Astrocyte (in vitro differentiated cells and primary cell): ENCODE data around the gene MBNL3.

ENCODE experiments used
- CTCF ChIP-seq: IDR thresholded peaks from 2 replicates; pipeline ENCODE4 v1.5.1; 2011; ENCODE audit warnings: low read depth, mild to moderate bottlenecking, inconsistent platforms, low read length, moderate library complexity; ENCODE audit not compliant: insufficient read depth
- EZH2 ChIP-seq: IDR thresholded peaks from 2 replicates; pipeline ENCODE4 v1.6.1; 2012; ENCODE audit warnings: mild to moderate bottlenecking, low read length, inconsistent platforms; ENCODE audit not compliant: insufficient read depth

GRCh38 chrX:132409780-132410556 is 78.9 kb downstream of the MBNL3 start:
- TF ChIP-seq EZH2 (no peak), CTCF (no peak)
